NB4 (cell line): ENCODE data around the gene ABLIM2.

Experiments
- DNase-seq: peaks from one replicate; pipeline ENCODE4 v3.0.0; 2010; ENCODE audit warnings: low read depth
- H3K4me3 ChIP-seq: one replicate; pipeline ENCODE4 v1.5.1; 2011; ENCODE audit warnings: mild to moderate bottlenecking, low read depth, low read length, moderate library complexity
- MYC ChIP-seq: IDR thresholded peaks from 2 replicates; pipeline ENCODE4 v1.6.1; 2011; ENCODE audit warnings: low read depth, low read length
- POLR2A ChIP-seq: IDR thresholded peaks from 2 replicates; pipeline ENCODE4 v1.6.1; 2011; ENCODE audit warnings: mild to moderate bottlenecking; ENCODE audit not compliant: insufficient read length; ENCODE audit errors: extremely low read depth
- TF ChIP-seq, protein P1 (sequence below): IDR thresholded peaks from one replicate; pipeline ENCODE4 v1.5.1; 2012; ENCODE audit warnings: low read depth, low read length
- TF ChIP-seq, protein P2 (sequence below): IDR thresholded peaks from 2 replicates; pipeline ENCODE4 v1.6.1; 2011; ENCODE audit warnings: low read depth, low read length

ABLIM2 gene

DNA sequence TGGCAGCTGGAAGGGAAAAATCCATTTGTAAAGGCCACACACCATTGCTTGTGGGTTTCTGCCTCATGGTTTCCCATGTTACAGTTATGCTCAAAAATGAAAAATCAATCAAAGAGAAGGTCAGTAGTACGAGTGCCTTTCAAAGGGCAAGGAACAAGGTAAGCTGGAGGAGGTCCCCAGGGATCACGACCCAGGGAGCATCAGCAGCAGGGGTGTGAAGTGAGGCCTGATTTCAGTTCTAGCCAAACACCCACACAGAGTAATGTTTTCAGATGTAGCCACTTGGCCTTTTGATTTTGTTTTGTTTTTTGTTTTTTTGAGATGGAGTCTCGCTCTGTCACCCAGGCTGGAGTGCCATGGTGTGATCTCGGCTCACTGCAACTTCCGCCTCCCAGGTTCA is 149.5 kb downstream of the ABLIM2 start:
- no peak for DNase-seq
- no peak overlapping the region for H3K4me3 ChIP-seq
- TF ChIP-seq MYC (no peak), POLR2A (no peak)
- TF ChIP-seq, protein P1, sequence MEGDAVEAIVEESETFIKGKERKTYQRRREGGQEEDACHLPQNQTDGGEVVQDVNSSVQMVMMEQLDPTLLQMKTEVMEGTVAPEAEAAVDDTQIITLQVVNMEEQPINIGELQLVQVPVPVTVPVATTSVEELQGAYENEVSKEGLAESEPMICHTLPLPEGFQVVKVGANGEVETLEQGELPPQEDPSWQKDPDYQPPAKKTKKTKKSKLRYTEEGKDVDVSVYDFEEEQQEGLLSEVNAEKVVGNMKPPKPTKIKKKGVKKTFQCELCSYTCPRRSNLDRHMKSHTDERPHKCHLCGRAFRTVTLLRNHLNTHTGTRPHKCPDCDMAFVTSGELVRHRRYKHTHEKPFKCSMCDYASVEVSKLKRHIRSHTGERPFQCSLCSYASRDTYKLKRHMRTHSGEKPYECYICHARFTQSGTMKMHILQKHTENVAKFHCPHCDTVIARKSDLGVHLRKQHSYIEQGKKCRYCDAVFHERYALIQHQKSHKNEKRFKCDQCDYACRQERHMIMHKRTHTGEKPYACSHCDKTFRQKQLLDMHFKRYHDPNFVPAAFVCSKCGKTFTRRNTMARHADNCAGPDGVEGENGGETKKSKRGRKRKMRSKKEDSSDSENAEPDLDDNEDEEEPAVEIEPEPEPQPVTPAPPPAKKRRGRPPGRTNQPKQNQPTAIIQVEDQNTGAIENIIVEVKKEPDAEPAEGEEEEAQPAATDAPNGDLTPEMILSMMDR = no peak
- TF ChIP-seq, protein P2, sequence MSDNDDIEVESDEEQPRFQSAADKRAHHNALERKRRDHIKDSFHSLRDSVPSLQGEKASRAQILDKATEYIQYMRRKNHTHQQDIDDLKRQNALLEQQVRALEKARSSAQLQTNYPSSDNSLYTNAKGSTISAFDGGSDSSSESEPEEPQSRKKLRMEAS = no peak

DNA sequence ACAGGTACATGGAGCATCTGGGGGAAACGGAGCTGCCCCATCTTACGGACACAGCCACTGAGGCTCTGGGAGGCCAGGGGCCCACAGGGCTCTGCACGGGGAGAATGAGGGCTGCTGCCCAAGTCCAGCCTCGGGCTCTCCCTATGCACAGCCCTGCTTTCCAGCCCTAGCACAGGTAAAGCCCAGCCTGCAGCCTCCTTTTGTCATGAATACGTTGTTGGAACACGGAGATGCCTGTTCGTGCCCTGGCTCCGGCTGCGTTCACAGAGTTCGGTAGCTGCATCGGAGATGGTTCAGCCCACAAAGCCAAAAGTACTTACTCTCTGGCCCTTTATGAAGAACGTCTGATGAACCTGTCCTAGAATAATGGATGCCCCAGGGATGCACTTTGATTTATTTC is 150.2 kb downstream of the ABLIM2 start:
- DNase-seq = no peak
- TF ChIP-seq, protein P2 = no peak
- TF ChIP-seq MYC = no peak
- TF ChIP-seq, protein P1 = no peak
- no peak for TF ChIP-seq POLR2A
- no peak overlapping the region for H3K4me3 ChIP-seq

DNA sequence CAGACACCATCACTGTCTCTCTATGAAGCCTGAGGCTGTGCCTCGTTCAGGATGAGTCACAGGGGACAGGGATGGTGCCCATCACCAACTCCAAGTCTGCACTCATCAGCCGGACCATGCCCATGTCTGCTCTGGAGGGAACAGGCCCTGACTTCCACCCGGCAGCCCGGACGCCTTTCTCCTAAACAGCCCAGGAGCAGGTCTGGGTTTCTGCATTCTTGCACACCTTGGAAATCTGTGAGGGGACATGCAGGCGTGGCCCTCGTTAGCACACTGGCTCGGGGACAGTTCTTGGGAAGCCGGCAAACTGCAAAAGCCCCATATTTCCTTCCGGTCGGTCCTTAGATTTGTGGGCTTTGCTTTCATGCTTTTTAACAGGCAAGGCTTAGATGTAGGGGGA is 151.0 kb downstream of the ABLIM2 start:
- no peak for DNase-seq
- TF ChIP-seq POLR2A (no peak), MYC (no peak)
- TF ChIP-seq, protein P1 = no peak
- TF ChIP-seq, protein P2 = no peak

DNA sequence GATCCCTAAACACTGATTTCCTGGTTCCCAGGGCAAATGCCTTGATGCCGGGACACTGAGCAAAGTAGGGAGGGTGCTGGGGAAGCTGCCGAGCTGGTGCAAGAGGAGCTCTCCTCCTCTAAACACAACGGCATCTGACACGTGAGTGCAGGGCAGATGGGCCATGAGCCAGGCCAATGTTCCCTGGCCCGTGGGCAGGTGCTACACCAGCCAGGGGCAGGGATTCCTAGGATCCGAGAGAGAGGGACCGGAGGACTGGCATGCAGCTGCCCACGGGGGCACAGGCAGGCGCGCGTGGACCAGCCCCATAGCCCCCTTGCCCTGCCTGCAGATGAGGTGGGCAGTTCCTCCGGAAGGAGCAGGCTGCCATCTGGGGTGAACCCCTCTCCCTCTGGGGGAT is 152.1 kb downstream of the ABLIM2 start:
- no peak for DNase-seq
- TF ChIP-seq, protein P1 = no peak
- TF ChIP-seq, protein P2 = no peak
- TF ChIP-seq POLR2A = no peak
- no peak for TF ChIP-seq MYC
- no peak overlapping the region for H3K4me3 ChIP-seq

More for the DNA sequence above, 151.0 kb downstream of the ABLIM2 start:
- H3K4me3 ChIP-seq = no peak overlapping the region

DNA sequence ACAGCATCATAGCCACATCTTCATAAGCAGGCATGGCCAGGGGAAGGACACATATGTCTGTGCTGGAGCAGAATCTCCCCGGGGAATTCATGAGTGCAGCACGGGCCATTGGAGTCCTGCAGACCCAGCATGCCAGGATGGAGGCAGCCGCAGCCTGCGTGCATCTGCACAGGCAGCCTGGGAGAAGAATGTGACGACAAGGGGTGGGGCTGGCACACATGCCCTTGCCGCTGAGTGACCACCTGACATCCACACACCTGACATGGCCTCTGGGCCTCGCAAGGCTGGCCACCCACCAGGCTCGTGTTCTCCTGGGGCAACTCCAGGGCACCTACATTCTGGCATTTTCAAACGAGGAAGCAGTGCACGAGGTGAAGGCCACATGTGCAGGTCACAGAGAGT is 152.8 kb downstream of the ABLIM2 start:
- TF ChIP-seq MYC (no peak), POLR2A (no peak)
- H3K4me3 ChIP-seq = no peak overlapping the region
- no peak for DNase-seq

DNA sequence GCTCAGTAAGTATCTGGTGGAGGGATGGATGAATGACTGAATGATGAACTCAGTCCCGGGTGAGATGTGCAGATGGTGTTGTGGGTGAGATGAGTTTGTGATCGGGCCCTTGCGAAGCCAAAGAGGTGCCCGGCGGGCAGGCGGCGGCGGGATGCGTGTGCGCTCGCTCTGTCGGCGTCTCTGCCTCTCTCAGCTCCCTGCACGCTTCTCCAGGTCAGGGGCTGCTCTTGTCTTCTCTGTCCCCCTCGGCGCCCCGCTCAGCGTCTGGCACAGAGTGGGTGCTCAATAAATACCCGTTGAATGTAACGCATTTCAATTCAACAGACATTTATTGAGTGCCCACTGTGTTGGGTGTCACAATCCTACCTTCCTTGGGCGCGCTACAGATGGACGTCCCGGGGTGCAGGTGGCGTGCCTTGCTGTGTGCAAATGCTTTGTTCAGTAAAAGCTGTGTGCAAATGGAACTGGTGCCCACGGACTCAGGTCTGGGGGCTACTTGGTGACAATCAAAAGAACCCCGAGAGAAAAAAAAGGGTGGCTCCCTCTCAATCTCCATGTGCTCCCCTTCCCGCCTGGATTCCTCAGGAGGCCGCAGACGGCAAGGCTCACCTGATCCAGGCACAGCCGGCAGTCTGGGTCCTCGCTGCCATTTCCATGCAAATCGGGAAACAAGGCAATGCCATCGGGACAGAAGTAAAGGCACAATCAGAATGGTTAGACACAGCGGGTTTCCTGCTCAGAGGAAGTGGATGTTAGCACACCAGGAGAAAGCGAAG is 153.4 kb downstream of the ABLIM2 start:
- no peak overlapping the region for H3K4me3 ChIP-seq
- TF ChIP-seq POLR2A (no peak), MYC (no peak)
- TF ChIP-seq, protein P2 = no peak
- TF ChIP-seq, protein P1 = no peak
- DNase-seq = no peak
